NCI-H748 treated with DMSO at 0.1 percent for 48 hours (cell line): ENCODE data around the gene PNPLA2.
A peak's percentile ranks its signal among the peaks of the same experiment; 100 is the strongest.

ENCODE experiments used
- DNase-seq: peaks from one replicate; lab custom pipeline; 2025; lab: John Stamatoyannopoulos, UW

Gene PNPLA2

GRCh38 chr11:831118-831864 is 12.6 kb downstream of the PNPLA2 start:
- no peak for DNase-seq

- no peak for DNase-seq
Measured at GRCh38 chr11:831961-832528, 13.3 kb downstream of the PNPLA2 start.

GRCh38 chr11:832529-833113 is 13.9 kb downstream of the PNPLA2 start, which contains the start of gene CD151:
CD151 (plus strand) TSS chr11:832952; CDS start chr11:836070, 3,118 bp downstream.
- DNase-seq: peak; percentile 22

- DNase-seq: no peak
Measured at GRCh38 chr11:833114-833791, 14.5 kb downstream of the PNPLA2 start.

GRCh38 chr11:833849-834311 is 15.2 kb downstream of the PNPLA2 start:
- DNase-seq: no peak

GRCh38 chr11:834371-835316 is 15.9 kb downstream of the PNPLA2 start:
- no peak for DNase-seq

GRCh38 chr11:836274-836673 is 17.6 kb downstream of the PNPLA2 start:
- DNase-seq: no peak

- no peak for DNase-seq
Measured at GRCh38 chr11:836700-837099, 18.0 kb downstream of the PNPLA2 start.

GRCh38 chr11:837189-837989 is 18.7 kb downstream of the PNPLA2 start:
- no peak for DNase-seq

- no peak for DNase-seq
Measured at GRCh38 chr11:837990-838307, 19.2 kb downstream of the PNPLA2 start.

GRCh38 chr11:838441-839279 is 19.9 kb downstream of the PNPLA2 start:
- DNase-seq: no peak

GRCh38 chr11:839280-839623 is 20.5 kb downstream of the PNPLA2 start:
- DNase-seq: no peak

- no peak for DNase-seq
Measured at GRCh38 chr11:839875-840617, 21.3 kb downstream of the PNPLA2 start.

- no peak for DNase-seq
Measured at GRCh38 chr11:841981-842369, 23.3 kb downstream of the PNPLA2 start.

GRCh38 chr11:842370-843002 is 23.8 kb downstream of the PNPLA2 start, which contains the start of the genes POLR2L and TSPAN4:
POLR2L (minus strand) TSS chr11:842529; CDS start chr11:842508, 21 bp downstream.
TSPAN4 (plus strand) TSS chr11:842852; CDS start chr11:850305, 7,453 bp downstream.
- peak; percentile 60 for DNase-seq

- no peak for DNase-seq
Measured at GRCh38 chr11:843086-843734, 24.5 kb downstream of the PNPLA2 start.

GRCh38 chr11:843818-844692 is 25.3 kb downstream of the PNPLA2 start:
- no peak for DNase-seq
